GM21526 (cell line): ENCODE results near the gene EIF4EBP2.

Experiments
- ATAC-seq: cut with Tn5 transposase; IDR thresholded peaks from one replicate; pipeline ENCODE4 v1.9.1; 2021; ENCODE audit warnings: moderate library complexity; ENCODE audit not compliant: unreplicated experiment, low FRiP score

The EIF4EBP2 gene

GRCh38 chr10:70430493-70431445 is 26.8 kb downstream of the EIF4EBP2 start:
- ATAC-seq: no peak

GRCh38 chr10:70432101-70432500 is 28.2 kb downstream of the EIF4EBP2 start:
- ATAC-seq: no peak

- no peak for ATAC-seq
Measured at GRCh38 chr10:70432561-70433263, 28.8 kb downstream of the EIF4EBP2 start.

GRCh38 chr10:70433581-70434280 is 29.8 kb downstream of the EIF4EBP2 start:
- ATAC-seq: no peak

- ATAC-seq: no peak
Measured at GRCh38 chr10:70435241-70436085, 31.5 kb downstream of the EIF4EBP2 start.

- ATAC-seq: no peak
Measured at GRCh38 chr10:70437721-70438120, 33.8 kb downstream of the EIF4EBP2 start.

GRCh38 chr10:70440296-70441160 is 36.6 kb downstream of the EIF4EBP2 start:
- no peak for ATAC-seq

GRCh38 chr10:70441161-70441894 is 37.4 kb downstream of the EIF4EBP2 start, which contains the start of gene NODAL:
NODAL (minus strand) TSS chr10:70441681; CDS start chr10:70441667, 14 bp downstream.
- ATAC-seq: no peak

GRCh38 chr10:70441895-70442309 is 38.0 kb downstream of the EIF4EBP2 start:
- no peak for ATAC-seq

GRCh38 chr10:70442332-70442988 is 38.5 kb downstream of the EIF4EBP2 start:
- ATAC-seq: no peak

- no peak for ATAC-seq
Measured at GRCh38 chr10:70444744-70445143, 40.8 kb downstream of the EIF4EBP2 start.

- ATAC-seq: no peak
Measured at GRCh38 chr10:70445718-70446657, 42.0 kb downstream of the EIF4EBP2 start.

- ATAC-seq: no peak
Measured at GRCh38 chr10:70448236-70448635, 44.3 kb downstream of the EIF4EBP2 start.

- ATAC-seq: no peak
Measured at GRCh38 chr10:70455213-70455630, 51.3 kb downstream of the EIF4EBP2 start.

- ATAC-seq: no peak
Measured at GRCh38 chr10:70456164-70456563, 52.2 kb downstream of the EIF4EBP2 start.

GRCh38 chr10:70457759-70458305 is 53.9 kb downstream of the EIF4EBP2 start:
- no peak for ATAC-seq
